Testis (tissue), 2 donors: Measurements from ENCODE around the gene ITPRID1.

Source experiments
- POLR2A ChIP-seq: fragments of 450-650 bp; IDR thresholded peaks from one replicate; pipeline ENCODE4 v1.6.1; 2017; ENCODE audit warnings: antibody characterized with exemption, mild to moderate bottlenecking, moderate library complexity
- TF ChIP-seq, protein P1 (sequence below), 3 experiments: fragments of 450-650 bp in 2 of 3; fragments of 200-600 bp in 1 of 3; sonication (generic) in 1 of 3; IDR thresholded peaks; one replicate each; pipeline ENCODE4 v1.5.1; 2016 to 2019; ENCODE audit warnings: antibody characterized with exemption in 3 of 3, mild to moderate bottlenecking in 2 of 3, moderate library complexity in 1 of 3

DNA sequence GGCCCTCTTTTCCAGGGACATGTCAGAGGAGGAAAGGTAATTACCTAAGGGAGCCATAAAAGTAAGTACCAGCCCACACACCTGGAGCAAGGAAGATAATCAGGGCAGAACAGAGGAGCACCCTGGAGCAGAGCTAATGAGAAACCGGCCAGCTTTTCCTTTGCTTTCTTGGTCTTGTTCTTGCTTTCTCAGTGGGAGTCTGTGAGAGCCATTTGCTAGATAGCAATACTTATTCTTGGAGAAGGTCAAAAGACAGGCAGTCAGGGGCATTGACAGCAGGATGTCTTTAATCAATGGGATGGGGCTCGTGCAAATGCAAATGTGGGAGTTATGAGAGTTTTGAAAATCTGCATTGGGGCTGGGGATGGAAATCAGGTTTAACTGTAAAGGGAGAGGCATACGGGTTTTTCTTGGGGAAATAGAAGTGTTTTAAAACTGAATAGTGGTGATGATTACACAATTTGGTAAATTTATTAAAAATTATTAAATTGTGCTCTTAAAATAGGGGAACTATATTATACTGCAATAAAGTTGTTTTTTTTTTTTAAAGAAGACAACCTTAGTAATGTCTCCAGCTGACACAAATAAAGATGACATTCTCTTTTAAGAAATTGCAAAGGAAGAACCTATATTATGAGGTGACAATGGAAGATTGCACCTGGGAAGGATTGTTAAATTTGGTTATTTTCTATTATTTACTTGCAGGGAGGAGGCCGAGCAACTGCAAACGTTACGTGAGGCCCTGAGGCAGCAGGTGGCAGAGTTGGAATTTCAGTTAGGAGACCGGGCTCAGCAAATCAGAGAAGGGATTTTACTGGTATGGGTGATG lies 137.6 kb downstream of the ITPRID1 start:
- TF ChIP-seq, protein P1, sequence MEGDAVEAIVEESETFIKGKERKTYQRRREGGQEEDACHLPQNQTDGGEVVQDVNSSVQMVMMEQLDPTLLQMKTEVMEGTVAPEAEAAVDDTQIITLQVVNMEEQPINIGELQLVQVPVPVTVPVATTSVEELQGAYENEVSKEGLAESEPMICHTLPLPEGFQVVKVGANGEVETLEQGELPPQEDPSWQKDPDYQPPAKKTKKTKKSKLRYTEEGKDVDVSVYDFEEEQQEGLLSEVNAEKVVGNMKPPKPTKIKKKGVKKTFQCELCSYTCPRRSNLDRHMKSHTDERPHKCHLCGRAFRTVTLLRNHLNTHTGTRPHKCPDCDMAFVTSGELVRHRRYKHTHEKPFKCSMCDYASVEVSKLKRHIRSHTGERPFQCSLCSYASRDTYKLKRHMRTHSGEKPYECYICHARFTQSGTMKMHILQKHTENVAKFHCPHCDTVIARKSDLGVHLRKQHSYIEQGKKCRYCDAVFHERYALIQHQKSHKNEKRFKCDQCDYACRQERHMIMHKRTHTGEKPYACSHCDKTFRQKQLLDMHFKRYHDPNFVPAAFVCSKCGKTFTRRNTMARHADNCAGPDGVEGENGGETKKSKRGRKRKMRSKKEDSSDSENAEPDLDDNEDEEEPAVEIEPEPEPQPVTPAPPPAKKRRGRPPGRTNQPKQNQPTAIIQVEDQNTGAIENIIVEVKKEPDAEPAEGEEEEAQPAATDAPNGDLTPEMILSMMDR (IDR thresholded peaks at IDR 0.05), result no peak
- TF ChIP-seq POLR2A, result no peak
